ENCODE results near the gene MRPL1. TPM values are rescaled to one million over a fixed set of nuclear protein-coding genes. Genes with fewer than 3 reads are reported as not detected.

The MRPL1 gene
- polyA plus RNA-seq, 2 of the 4 experiments (the other 2 are of a cell fraction) = 24.6 to 62.3 TPM

DNA sequence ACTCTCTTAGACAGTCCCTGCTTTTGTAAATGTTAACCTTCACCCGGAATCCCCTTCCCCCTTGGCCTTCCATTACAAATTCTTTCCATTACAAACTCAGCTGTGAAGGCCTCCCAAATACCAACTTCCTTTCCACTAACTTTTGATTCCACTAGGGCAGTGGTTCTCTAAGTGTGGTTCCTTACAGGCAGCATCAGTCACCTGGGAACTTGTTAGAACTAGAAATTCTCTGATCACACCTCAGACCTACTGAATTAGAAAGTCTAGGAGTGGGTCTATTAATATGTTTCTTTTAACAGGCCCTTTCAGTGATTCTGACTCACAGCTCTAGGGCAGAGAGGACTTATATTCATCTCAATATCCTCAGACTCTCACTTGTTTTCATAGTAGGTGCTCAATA is 19.0 kb upstream of the MRPL1 start:
- TF ChIP-seq, protein P1, sequence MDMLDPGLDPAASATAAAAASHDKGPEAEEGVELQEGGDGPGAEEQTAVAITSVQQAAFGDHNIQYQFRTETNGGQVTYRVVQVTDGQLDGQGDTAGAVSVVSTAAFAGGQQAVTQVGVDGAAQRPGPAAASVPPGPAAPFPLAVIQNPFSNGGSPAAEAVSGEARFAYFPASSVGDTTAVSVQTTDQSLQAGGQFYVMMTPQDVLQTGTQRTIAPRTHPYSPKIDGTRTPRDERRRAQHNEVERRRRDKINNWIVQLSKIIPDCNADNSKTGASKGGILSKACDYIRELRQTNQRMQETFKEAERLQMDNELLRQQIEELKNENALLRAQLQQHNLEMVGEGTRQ (IDR thresholded peaks at IDR 0.05) = no peak
- ChIA-PET CTCF (no interaction called here), POLR2A (no interaction called here)
- no peak for ATAC-seq
- no peaks in the 10 kb centered on the region for H3K9me3 ChIP-seq
- no peak overlapping the region for H3K4me2 ChIP-seq
- no peak for DNase-seq (ENCODE audit: low read depth in 1 of 2, low spot score in 1 of 2)
- no peak for FAIRE-seq
- WGBS (ENCODE audit: missing lambda C conversion rate) = 64% methylated on average over 1 of the region's 1 CpG
- no peak overlapping the region for H3K27ac ChIP-seq
- no peaks in the 10 kb centered on the region for H3K4me1 ChIP-seq
- no peak overlapping the region for H3K4me3 ChIP-seq

DNA sequence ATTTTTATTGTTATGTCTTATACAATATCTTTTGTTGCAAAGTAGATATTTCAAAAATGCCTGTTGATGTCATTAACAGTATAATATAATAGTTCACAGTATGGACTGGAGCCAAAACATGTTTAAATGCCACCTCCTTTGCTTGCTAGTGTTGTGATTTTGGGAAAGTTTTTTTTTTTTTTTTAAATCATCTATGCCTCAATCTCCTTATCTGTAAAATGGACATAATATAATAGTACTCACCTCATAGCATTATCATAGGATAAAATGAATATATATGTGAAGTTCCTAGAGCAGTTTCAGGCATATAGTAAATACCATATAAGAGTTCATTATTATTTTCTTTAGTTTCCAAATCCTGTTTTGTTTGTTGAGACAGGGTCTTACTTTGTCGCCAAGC is 18.3 kb upstream of the MRPL1 start:
- no peak overlapping the region for H3K27ac ChIP-seq
- TF ChIP-seq HDAC2 (IDR thresholded peaks at IDR 0.05) (no peak), EHF (CRISPR knock-in tag; IDR thresholded peaks at IDR 0.05) (no peak), FOSL2 (IDR thresholded peaks at IDR 0.05) (no peak), FOSL2 (CRISPR knock-in tag; IDR thresholded peaks at IDR 0.05) (no peak), CHD2 (IDR thresholded peaks at IDR 0.05; ENCODE audit: low read length, partially characterized antibody) (no peak), EHMT2 (IDR thresholded peaks at IDR 0.05; ENCODE audit: low read depth) (no peak), HEYL (CRISPR knock-in tag; IDR thresholded peaks at IDR 0.05) (no peak), MAFK (IDR thresholded peaks at IDR 0.05; ENCODE audit: partially characterized antibody) (no peak), ESRRA (IDR thresholded peaks at IDR 0.05; ENCODE audit: borderline replicate concordance, low read length) (no peak), POLR2A (IDR thresholded peaks at IDR 0.05; ENCODE audit: low read length) (no peak), KDM1A (IDR thresholded peaks at IDR 0.05; ENCODE audit: low read depth) (no peak), PHF8 (IDR thresholded peaks at IDR 0.05; ENCODE audit: borderline replicate concordance, low read depth) (no peak), POLR2AphosphoS2 (conservative IDR thresholded peaks at IDR 0.05; ENCODE audit: low read length) (no peak), NFE2L2 (conservative IDR thresholded peaks at IDR 0.05; ENCODE audit: low read length) (no peak)
- TF ChIP-seq, protein P2, sequence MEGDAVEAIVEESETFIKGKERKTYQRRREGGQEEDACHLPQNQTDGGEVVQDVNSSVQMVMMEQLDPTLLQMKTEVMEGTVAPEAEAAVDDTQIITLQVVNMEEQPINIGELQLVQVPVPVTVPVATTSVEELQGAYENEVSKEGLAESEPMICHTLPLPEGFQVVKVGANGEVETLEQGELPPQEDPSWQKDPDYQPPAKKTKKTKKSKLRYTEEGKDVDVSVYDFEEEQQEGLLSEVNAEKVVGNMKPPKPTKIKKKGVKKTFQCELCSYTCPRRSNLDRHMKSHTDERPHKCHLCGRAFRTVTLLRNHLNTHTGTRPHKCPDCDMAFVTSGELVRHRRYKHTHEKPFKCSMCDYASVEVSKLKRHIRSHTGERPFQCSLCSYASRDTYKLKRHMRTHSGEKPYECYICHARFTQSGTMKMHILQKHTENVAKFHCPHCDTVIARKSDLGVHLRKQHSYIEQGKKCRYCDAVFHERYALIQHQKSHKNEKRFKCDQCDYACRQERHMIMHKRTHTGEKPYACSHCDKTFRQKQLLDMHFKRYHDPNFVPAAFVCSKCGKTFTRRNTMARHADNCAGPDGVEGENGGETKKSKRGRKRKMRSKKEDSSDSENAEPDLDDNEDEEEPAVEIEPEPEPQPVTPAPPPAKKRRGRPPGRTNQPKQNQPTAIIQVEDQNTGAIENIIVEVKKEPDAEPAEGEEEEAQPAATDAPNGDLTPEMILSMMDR (IDR thresholded peaks at IDR 0.05) = no peak
- H3K4me2 ChIP-seq = no peak overlapping the region
- H3K4me3 ChIP-seq = no peak overlapping the region
- no peak for ATAC-seq
- ChIA-PET CTCF (no interaction called here), POLR2A (no interaction called here)
- WGBS (ENCODE audit: missing lambda C conversion rate) = 91% methylated on average over 1 of the region's 1 CpG
- no peaks in the 10 kb centered on the region for H3K4me1 ChIP-seq
- DNase-seq (ENCODE audit: low read depth in 1 of 2, low spot score in 1 of 2) = no peak
- H3K9me3 ChIP-seq = no peaks in the 10 kb centered on the region
- no peak for FAIRE-seq

DNA sequence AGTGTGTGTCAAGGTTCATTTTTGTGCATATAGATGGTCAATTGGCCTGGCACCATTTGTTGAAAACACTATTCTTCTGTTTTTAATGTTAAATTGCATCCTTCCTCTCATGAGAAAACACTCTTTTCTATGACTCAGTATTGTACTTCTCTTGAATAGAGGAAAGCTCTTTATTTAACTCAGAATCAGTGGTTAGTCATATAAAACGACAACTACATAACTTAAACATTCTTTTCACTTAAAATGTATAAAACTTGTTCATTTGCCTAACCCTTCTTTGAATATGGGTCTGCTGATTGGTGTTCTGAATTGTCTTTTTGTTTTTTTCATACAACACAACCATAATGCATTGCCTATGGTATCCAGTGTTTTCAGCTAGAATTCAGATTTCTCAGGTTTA is 17.2 kb upstream of the MRPL1 start:
- FAIRE-seq (no peak), DNase-seq (ENCODE audit: low read depth in 1 of 2, low spot score in 1 of 2) (no peak), ATAC-seq (no peak)
- Histone ChIP-seq H3K9me3 (no peaks in the 10 kb centered on the region), H3K4me1 (no peaks in the 10 kb centered on the region), H3K4me2 (no peak overlapping the region), H3K4me3 (no peak overlapping the region), H3K27ac (no peak overlapping the region)
- WGBS (ENCODE audit: missing lambda C conversion rate) = 19% methylated on average over 1 of the region's 1 CpG
- ChIA-PET CTCF (no interaction called here), POLR2A (no interaction called here)
- TF ChIP-seq CHD4 (IDR thresholded peaks at IDR 0.05; ENCODE audit: borderline replicate concordance) (no peak), BHLHE40 (IDR thresholded peaks at IDR 0.05; ENCODE audit: low read depth, low read length) (no peak), ZC3H11A (IDR thresholded peaks at IDR 0.05) (no peak), POLR2AphosphoS2 (conservative IDR thresholded peaks at IDR 0.05; ENCODE audit: low read length) (no peak), RARB (CRISPR knock-in tag; IDR thresholded peaks at IDR 0.05) (no peak), JUN (IDR thresholded peaks at IDR 0.05) (no peak), EHF (CRISPR knock-in tag; IDR thresholded peaks at IDR 0.05) (no peak), HDAC2 (IDR thresholded peaks at IDR 0.05) (no peak), KDM1A (IDR thresholded peaks at IDR 0.05; ENCODE audit: low read depth) (no peak), PHF8 (IDR thresholded peaks at IDR 0.05; ENCODE audit: borderline replicate concordance, low read depth) (no peak), HOXA7 (CRISPR knock-in tag; IDR thresholded peaks at IDR 0.05) (no peak), JUNB (IDR thresholded peaks at IDR 0.05) (no peak), KDM5A (IDR thresholded peaks at IDR 0.05) (no peak), CBX8 (IDR thresholded peaks at IDR 0.05) (no peak), EHMT2 (IDR thresholded peaks at IDR 0.05; ENCODE audit: low read depth) (no peak), SREBF2 (IDR thresholded peaks at IDR 0.05) (no peak), GATA3 (IDR thresholded peaks at IDR 0.05; ENCODE audit: borderline replicate concordance) (no peak), HOXB5 (CRISPR knock-in tag; IDR thresholded peaks at IDR 0.05) (no peak)
- TF ChIP-seq, protein P3, sequence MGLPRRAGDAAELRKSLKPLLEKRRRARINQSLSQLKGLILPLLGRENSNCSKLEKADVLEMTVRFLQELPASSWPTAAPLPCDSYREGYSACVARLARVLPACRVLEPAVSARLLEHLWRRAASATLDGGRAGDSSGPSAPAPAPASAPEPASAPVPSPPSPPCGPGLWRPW (IDR thresholded peaks at IDR 0.05) = no peak

All from A549 (cell line).